ENCODE data around the gene FASTKD3. TPM values are rescaled to one million over a fixed set of nuclear protein-coding genes. Genes with fewer than 3 reads are reported as not detected.

The FASTKD3 gene
- total and polyA plus RNA-seq, 10 of the 15 experiments (the other 5 are each of a cell fraction or from before 2014, with no cell fraction given) = 12.1 to 59.6 (median 25.3) TPM

GRCh38 chr5:7910738-7911428, 42.1 kb upstream of the FASTKD3 start (continued):
- TF ChIP-seq ZZZ3 (IDR thresholded peaks at IDR 0.05; ENCODE audit: control insufficient read depth, insufficient read length, low read depth) (no peak), MLLT1 (IDR thresholded peaks at IDR 0.05) (0 out of 2 replicates have a peak, but pooled peaks have one; percentile 34), ZNF687 (IDR thresholded peaks at IDR 0.05) (peak; percentile 47; the same call in 1 of the 2 replicates), ZNF622 (IDR thresholded peaks at IDR 0.05) (no peak), NFIC (IDR thresholded peaks at IDR 0.05; ENCODE audit: low read depth, low read length) (no peak), BHLHE40 (IDR thresholded peaks at IDR 0.05; ENCODE audit: borderline replicate concordance in 1 of 2, low read depth in 2 of 2, low read length in 1 of 2) (peak; percentile 41 to 66; a peak in 2 of 4 replicates), HDAC6 (IDR thresholded peaks at IDR 0.05; ENCODE audit: unreplicated experiment) (no peak), MYC (IDR thresholded peaks at IDR 0.05; ENCODE audit: insufficient read depth, insufficient read length, insufficient replicate concordance, low read length, severe bottlenecking) (no peak), PAX8 (IDR thresholded peaks at IDR 0.05) (0 out of 2 replicates have a peak, but pooled peaks have one; percentile 68), MTA2 (IDR thresholded peaks at IDR 0.05; ENCODE audit: low read depth) (peak; percentile 50; the same call in 1 of the 2 replicates), RAD51 (IDR thresholded peaks at IDR 0.05) (peak; percentile 57), SKIL (IDR thresholded peaks at IDR 0.05; ENCODE audit: low read depth, poor library complexity, severe bottlenecking) (peak; percentile 76)
